Fibroblast of mammary gland (primary cell): ENCODE results near the gene RAB36.

ENCODE experiments used
- DNase-seq: peaks from one replicate; pipeline ENCODE4 v3.0.0-alpha.2; 2010; ENCODE audit warnings: low read depth
- H3K4me3 ChIP-seq: 2 replicates; pipeline ENCODE4 v1.5.1; 2011; ENCODE audit warnings: low read depth, mild to moderate bottlenecking, low read length, moderate library complexity; ENCODE audit not compliant: control insufficient read depth
- CTCF ChIP-seq: conservative IDR thresholded peaks from 2 replicates; pipeline ENCODE4 v1.5.1; 2011; ENCODE audit warnings: low read depth, low read length, inconsistent platforms; ENCODE audit not compliant: control insufficient read depth, insufficient read depth

The RAB36 gene

DNA sequence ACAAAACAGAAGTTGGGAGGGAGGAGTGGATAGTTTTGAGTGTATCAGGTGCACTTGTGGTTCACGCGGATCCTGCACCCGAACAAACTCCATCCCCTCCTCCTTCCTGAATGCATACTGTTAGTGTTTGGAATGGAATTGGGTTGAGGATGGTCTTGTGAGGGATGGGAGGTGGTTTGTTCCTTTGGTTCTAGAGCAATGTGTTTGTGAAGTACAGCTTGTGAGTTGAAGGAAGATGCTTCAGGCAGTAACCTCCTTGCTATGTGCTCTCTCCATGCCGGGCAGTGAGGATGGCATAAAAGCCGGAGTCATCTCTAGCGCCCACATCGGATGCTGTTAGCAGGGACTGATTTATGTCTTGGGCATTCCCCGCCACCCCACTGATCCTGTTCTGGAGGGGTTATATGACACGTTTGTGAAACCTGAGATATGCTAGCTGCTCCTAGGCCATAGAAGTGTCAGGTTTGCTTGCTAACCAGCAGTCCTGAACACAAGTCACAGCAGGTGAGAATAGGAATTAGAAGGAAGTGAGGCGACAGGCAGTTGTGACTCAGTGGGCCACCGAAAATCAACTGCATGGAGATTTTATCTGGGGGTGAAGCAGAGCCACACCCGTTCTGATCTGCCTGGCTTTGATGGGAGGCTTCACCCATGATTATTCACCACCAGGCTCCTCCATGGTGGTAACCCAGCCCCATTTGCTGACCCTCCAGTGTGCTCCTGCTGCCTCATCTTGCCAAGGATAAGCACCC is 37.2 kb downstream of the RAB36 start:
- DNase-seq: no peak
- no peak for TF ChIP-seq CTCF
- peak overlapping the region; percentile 31 for H3K4me3 ChIP-seq

- DNase-seq: peak; percentile 45
- TF ChIP-seq CTCF: no peak
Measured at GRCh38 chr22:23183061-23183698, 37.9 kb downstream of the RAB36 start.

GRCh38 chr22:23184100-23184763 is 39.0 kb downstream of the RAB36 start:
- DNase-seq: no peak
- H3K4me3 ChIP-seq: no peak overlapping the region
- no peak for TF ChIP-seq CTCF

More at GRCh38 chr22:23183061-23183698, 37.9 kb downstream of the RAB36 start:
- peak overlapping the region; percentile 31 for H3K4me3 ChIP-seq

- no peak for TF ChIP-seq CTCF
- no peak for DNase-seq
- H3K4me3 ChIP-seq: no peak overlapping the region
Measured at GRCh38 chr22:23184764-23185113, 39.5 kb downstream of the RAB36 start.

GRCh38 chr22:23187211-23187610 is 41.9 kb downstream of the RAB36 start:
- TF ChIP-seq CTCF: no peak
- DNase-seq: no peak

DNA sequence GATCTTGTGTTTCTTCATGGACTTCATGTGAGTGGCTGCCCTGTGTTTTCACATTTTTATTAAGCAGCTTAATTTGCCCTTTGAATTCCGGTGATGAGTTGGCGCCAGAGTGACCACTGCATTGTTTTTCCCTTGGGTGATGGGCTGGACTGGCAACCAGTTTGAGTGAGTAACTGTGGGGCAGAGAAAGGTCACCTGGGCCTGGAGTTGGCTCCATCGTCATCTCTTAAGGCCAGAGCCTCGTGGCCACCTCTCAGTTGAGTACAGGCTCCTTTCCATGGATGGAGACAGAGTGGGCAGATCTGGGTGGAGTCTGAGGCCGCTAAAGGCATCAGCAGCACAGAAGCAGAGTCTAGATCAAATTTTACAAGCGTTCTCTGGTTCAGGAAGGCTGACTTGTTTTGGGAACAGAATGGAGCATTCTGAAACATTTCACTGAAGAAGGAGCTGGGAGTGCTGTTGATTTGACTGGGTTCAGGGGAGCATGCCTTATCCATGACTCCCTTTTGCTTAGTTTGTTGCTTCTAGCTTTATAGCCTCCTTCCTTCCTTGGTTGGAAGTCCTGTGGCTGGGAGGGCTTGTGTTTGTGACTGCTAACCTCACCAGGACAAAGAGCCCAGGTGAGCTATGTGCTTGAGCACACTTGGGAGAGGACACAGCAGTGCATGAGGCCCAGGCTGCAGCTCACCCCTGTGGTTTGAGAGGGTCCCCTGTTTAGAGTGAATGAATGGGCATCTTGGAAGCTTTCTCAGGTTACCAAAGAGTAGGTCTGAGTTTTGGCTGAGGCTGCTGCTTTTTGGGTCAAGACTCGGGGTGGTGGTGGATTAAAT is 42.8 kb downstream of the RAB36 start:
- no peak overlapping the region for H3K4me3 ChIP-seq
- peak; percentile 64 for DNase-seq
- TF ChIP-seq CTCF: no peak

More at GRCh38 chr22:23187211-23187610, 41.9 kb downstream of the RAB36 start:
- H3K4me3 ChIP-seq: no peak overlapping the region
